ENCODE results near the gene AKAP17A.
"Not testable (repeated sequence)": the region's sequence is repeated elsewhere in the genome, so short reads cannot be mapped to it uniquely, and the experiment has no call there.

The AKAP17A gene

GRCh38 chrX:1558761-1559468 lies 32.5 kb upstream of the AKAP17A start:
- peaks cover 29% of the 10 kb centered on the region for H3K4me1 ChIP-seq
- H4K20me1 ChIP-seq = no peaks in the 10 kb centered on the region
- no peak overlapping the region for H3K4me3 ChIP-seq
- no peaks in the 10 kb centered on the region for H3K36me3 ChIP-seq
- no peaks in the 10 kb centered on the region for H3K27me3 ChIP-seq
- no peak overlapping the region for H3K4me2 ChIP-seq
- no peak overlapping the region for H3K27ac ChIP-seq
- H3K9ac ChIP-seq = no peak overlapping the region
- TF ChIP-seq Cebpa-rat (IDR thresholded peaks at IDR 0.05) = no peak
- peaks cover 12% of the 10 kb centered on the region for H3K9me3 ChIP-seq

DNA sequence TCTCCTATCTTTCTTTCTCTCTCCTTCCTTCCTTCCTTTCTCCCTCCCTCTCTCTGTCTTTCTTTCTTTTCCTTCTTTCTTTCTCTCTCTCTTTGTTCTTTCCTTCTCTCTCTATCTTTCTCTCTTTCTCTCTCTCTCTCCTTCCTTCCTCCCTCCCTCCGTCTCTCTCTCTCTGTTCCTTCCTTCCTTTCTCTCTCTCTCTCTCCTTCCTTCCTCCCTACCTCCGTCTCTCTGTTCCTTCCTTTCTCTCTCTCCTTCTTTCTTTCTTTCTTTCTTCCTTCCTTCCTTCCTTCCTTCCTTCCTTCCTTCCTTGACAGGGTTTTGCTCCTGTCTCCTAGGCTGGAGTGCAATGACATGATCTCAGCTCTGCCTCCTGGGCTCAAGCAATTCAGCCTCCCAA lies 30.2 kb upstream of the AKAP17A start:
- Histone ChIP-seq H3K9ac (no peak overlapping the region), H3K4me2 (no peak overlapping the region), H3K4me1 (peaks cover 27% of the 10 kb centered on the region), H3K27ac (no peak overlapping the region), H3K9me3 (no peaks in the 10 kb centered on the region), H3K27me3 (no peaks in the 10 kb centered on the region), H4K20me1 (no peaks in the 10 kb centered on the region), H3K4me3 (no peak overlapping the region), H3K36me3 (no peaks in the 10 kb centered on the region)
- TF ChIP-seq Cebpa-rat (IDR thresholded peaks at IDR 0.05) = no peak

DNA sequence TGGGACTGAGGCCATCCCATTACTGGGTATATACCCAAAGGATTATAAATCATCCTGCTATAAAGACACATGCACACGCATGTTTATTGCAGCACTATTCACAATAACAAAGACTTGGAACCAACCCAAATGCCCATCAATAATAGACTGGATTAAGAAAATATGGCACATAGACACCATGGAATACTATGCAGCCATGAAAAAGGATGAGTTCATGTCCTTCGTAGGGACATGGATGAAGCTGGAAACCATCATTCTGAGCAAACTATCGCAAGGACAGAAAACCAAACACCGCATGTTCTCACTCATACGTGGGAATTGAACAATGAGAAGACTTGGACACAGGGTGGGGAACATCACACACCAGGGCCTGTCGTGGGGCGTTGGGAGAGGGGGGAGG lies 27.3 kb upstream of the AKAP17A start:
- H3K27me3 ChIP-seq, H3K4me3 ChIP-seq, H3K9ac ChIP-seq, H4K20me1 ChIP-seq, H3K4me2 ChIP-seq, H3K27ac ChIP-seq, H3K9me3 ChIP-seq, H3K36me3 ChIP-seq: not testable (repeated sequence)
- peaks cover 27% of the 10 kb centered on the region for H3K4me1 ChIP-seq

- Histone ChIP-seq H3K4me2 (peak overlapping the region; percentile 5; the same call in 1 of the 2 replicates), H3K4me1 (peaks cover 29% of the 10 kb centered on the region), H3K27me3 (no peaks in the 10 kb centered on the region), H3K27ac (no peak overlapping the region), H3K9ac (no peak overlapping the region), H3K36me3 (no peaks in the 10 kb centered on the region), H4K20me1 (no peaks in the 10 kb centered on the region), H3K9me3 (no peaks in the 10 kb centered on the region; the same call in 1 of the 2 replicates), H3K4me3 (no peak overlapping the region)
- no peak for TF ChIP-seq Cebpa-rat (IDR thresholded peaks at IDR 0.05)
These were observed 26.4 kb upstream of the AKAP17A start for GRCh38 chrX:1564750-1565683.

DNA sequence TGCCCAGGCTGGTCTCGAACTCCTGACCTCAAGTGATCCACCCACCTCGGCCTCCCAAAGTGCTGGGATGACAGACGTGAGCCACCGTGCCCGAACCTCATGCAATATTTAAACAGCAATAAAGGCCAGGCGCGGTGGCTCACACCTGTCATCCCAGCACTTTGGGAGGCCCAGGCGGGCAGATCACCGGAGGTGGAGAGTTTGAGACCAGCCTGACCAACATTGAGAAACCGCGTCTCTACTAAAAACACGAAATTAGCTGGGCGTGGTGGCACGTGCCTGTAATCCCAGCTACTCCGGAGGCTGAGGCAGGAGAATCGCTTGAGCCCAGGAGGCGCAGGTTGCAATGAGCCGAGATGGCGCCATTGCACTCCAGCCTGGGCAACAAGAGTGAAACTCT lies 17.2 kb upstream of the AKAP17A start:
- not testable (repeated sequence) for H3K4me2 ChIP-seq, H4K20me1 ChIP-seq, H3K27ac ChIP-seq, H3K9me3 ChIP-seq, H3K4me3 ChIP-seq, H3K27me3 ChIP-seq, H3K9ac ChIP-seq, H3K36me3 ChIP-seq
- H3K4me1 ChIP-seq = peaks cover 33% of the 10 kb centered on the region

DNA sequence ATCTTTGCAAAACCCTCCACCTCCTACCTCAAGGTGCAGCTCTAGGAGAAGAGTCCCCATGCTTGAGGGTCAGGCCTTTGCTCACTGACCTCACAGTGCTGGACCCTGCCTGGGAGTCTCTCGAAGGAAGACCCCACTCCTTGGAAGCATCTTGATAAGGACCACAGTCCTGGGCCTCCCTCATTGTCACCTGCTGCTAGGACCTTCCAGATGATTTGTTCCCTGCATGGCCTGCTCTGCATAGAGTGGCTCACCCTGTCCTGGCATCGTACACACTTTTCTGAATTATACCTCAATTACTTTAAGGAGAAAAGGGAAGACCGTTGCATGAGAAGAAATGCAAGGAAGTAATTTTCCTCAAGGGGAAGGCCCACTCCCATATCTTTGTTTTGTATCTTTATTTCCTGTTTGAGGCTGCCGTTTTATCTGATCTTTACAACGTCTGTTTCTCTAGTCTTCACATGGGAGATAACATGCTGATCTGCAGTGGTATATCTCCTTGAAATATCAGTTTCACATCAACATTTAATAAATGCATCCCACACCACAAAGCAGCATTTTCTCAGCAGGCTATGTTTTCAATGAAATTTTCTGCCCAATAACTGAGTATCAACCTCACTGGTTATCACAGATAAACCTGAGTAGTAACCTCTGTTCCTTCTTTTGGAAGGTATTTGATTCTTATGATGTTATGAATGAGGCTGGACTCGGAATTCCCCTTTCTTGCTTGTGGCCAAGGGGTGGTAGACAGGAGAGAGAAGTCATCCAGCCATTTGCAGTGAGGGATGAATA lies 15.0 kb upstream of the AKAP17A start:
- H4K20me1 ChIP-seq = no peaks in the 10 kb centered on the region
- TF ChIP-seq Cebpa-rat (IDR thresholded peaks at IDR 0.05) = no peak
- no peak overlapping the region for H3K4me3 ChIP-seq
- no peak overlapping the region for H3K9ac ChIP-seq
- peak overlapping the region; percentile 43 for H3K4me2 ChIP-seq
- H3K27ac ChIP-seq = 0 out of 2 replicates have a peak overlapping the region, but pooled peaks have one; percentile 0
- H3K27me3 ChIP-seq = no peaks in the 10 kb centered on the region
- peaks cover 6% of the 10 kb centered on the region for H3K9me3 ChIP-seq
- no peaks in the 10 kb centered on the region for H3K36me3 ChIP-seq
- H3K4me1 ChIP-seq = peaks cover 16% of the 10 kb centered on the region

DNA sequence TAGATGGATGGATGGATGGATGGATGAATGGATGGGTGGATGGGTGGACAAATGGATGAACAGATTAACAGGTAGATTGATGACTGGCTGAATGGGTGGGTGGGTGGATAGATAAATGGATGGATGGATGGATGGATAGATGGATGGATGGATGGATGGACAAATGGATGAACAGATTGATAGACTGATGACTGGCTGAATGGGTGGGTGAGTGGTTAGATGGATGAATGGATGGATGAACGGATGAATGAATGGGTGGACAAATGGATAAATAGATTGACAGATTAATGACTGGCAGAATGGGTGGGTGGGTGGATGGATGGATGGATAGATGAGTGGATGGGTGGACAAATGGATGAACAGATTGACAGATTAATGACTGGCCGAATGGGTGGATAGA lies 13.6 kb upstream of the AKAP17A start:
- no peak for TF ChIP-seq Cebpa-rat (IDR thresholded peaks at IDR 0.05)
- Histone ChIP-seq H3K4me2 (no peak overlapping the region), H3K27ac (no peak overlapping the region), H3K4me3 (no peak overlapping the region), H3K4me1 (peaks cover 9% of the 10 kb centered on the region), H3K36me3 (no peaks in the 10 kb centered on the region), H3K9ac (no peak overlapping the region), H4K20me1 (no peaks in the 10 kb centered on the region), H3K27me3 (no peaks in the 10 kb centered on the region), H3K9me3 (peaks cover 2% of the 10 kb centered on the region)

DNA sequence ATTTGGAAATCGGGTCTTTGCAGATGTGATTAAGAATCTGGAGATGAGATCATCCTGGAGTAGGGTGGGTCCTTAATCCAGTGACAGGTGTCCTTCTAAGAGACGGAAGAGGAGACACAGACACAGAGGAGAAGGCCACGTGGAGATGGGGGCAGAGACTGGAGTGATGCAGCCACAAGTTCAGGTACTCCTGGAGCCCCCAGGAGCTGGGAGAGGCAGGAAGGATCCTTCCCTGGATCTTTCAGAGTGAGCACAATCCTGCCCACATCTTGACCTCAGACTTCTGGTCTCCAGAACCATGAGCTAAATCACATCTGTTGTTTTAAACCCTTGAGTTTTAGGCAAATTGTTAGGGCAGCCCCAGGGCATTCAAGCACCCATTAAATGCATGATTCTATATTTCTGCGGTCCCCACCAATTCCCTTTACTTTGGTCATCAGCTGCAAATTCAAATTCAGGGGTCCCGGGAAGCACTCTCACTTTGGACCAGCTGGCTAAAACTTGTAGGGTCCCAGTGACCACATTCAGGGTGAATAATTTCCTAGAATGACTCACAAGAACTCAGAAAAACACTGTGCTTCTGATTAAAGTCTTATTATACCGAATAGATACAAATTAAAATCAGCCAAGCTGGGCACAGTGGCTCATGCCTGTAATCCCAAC lies 12.8 kb upstream of the AKAP17A start:
- no peak overlapping the region for H3K4me2 ChIP-seq
- no peak overlapping the region for H3K27ac ChIP-seq
- H3K36me3 ChIP-seq = no peaks in the 10 kb centered on the region
- H3K27me3 ChIP-seq = no peaks in the 10 kb centered on the region
- H3K4me3 ChIP-seq = no peak overlapping the region
- no peak overlapping the region for H3K9ac ChIP-seq
- TF ChIP-seq Cebpa-rat (IDR thresholded peaks at IDR 0.05) = no peak
- H3K4me1 ChIP-seq = peaks cover 9% of the 10 kb centered on the region
- no peaks in the 10 kb centered on the region for H4K20me1 ChIP-seq
- no peaks in the 10 kb centered on the region; the same call in 1 of the 2 replicates for H3K9me3 ChIP-seq

DNA sequence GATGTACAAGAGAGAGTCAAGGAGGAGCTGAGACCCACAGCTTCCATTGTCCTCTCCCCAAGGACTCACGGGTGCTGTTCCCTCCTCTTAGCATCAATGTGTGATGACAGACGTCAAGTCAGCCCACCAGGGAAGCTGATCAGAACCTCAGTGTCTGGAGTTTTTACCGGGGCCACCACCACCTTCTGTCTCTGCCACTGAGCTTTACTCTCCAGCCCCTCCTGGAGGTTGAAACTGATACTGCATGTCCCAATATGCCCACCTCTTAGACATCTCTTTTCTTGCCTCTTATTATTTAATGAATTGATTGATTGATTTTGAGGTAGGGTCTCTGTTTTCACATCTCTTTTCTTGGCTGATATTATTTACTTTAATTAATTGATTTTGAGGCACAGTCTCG lies 10.3 kb upstream of the AKAP17A start:
- Histone ChIP-seq H4K20me1 (no peaks in the 10 kb centered on the region), H3K9me3 (no peaks in the 10 kb centered on the region; the same call in 1 of the 2 replicates), H3K4me3 (no peak overlapping the region), H3K9ac (no peak overlapping the region), H3K27ac (no peak overlapping the region), H3K36me3 (no peaks in the 10 kb centered on the region), H3K27me3 (no peaks in the 10 kb centered on the region), H3K4me1 (peaks cover 7% of the 10 kb centered on the region), H3K4me2 (no peak overlapping the region)
- no peak for TF ChIP-seq Cebpa-rat (IDR thresholded peaks at IDR 0.05)
